ENCODE data around the gene SCFD2.
"Not testable (repeated sequence)": the region's sequence is repeated elsewhere in the genome, so short reads cannot be mapped to it uniquely, and the experiment has no call there.

The SCFD2 gene

GRCh38 chr4:52995360-52996030 lies 370.4 kb downstream of the SCFD2 start:
- no peak overlapping the region for H3K4me3 ChIP-seq (ENCODE audit: low read length)
- TF ChIP-seq CTCF (conservative IDR thresholded peaks at IDR 0.05; ENCODE audit: low read depth, low read length), result no peak
- DNase-seq (ENCODE audit: low read depth), result no peak

- H3K4me3 ChIP-seq (ENCODE audit: low read length), result no peak overlapping the region
- TF ChIP-seq CTCF (conservative IDR thresholded peaks at IDR 0.05; ENCODE audit: low read depth, low read length), result no peak
- DNase-seq (ENCODE audit: low read depth), result no peak
These were observed 371.3 kb downstream of the SCFD2 start for GRCh38 chr4:52994567-52994966.

GRCh38 chr4:52993771-52994170 lies 372.1 kb downstream of the SCFD2 start:
- no peak for TF ChIP-seq CTCF (conservative IDR thresholded peaks at IDR 0.05; ENCODE audit: low read depth, low read length)
- no peak overlapping the region for H3K4me3 ChIP-seq (ENCODE audit: low read length)
- no peak for DNase-seq (ENCODE audit: low read depth)

- DNase-seq (ENCODE audit: low read depth); H3K4me3 ChIP-seq (ENCODE audit: low read length): not testable (repeated sequence)
These were observed 373.3 kb downstream of the SCFD2 start for GRCh38 chr4:52992551-52992950.

GRCh38 chr4:52991472-52991871 lies 374.4 kb downstream of the SCFD2 start:
- TF ChIP-seq CTCF (conservative IDR thresholded peaks at IDR 0.05; ENCODE audit: low read depth, low read length), result no peak
- no peak for DNase-seq (ENCODE audit: low read depth)
- H3K4me3 ChIP-seq (ENCODE audit: low read length), result no peak overlapping the region

- no peak overlapping the region for H3K4me3 ChIP-seq (ENCODE audit: low read length)
- DNase-seq (ENCODE audit: low read depth), result no peak
- TF ChIP-seq CTCF (conservative IDR thresholded peaks at IDR 0.05; ENCODE audit: low read depth, low read length), result no peak
These were observed 375.2 kb downstream of the SCFD2 start for GRCh38 chr4:52990706-52991105.

- no peak for TF ChIP-seq CTCF (conservative IDR thresholded peaks at IDR 0.05; ENCODE audit: low read depth, low read length)
- no peak for DNase-seq (ENCODE audit: low read depth)
- H3K4me3 ChIP-seq (ENCODE audit: low read length), result no peak overlapping the region
These were observed 376.0 kb downstream of the SCFD2 start for GRCh38 chr4:52989865-52990264.

Measured in retinal pigment epithelial cell (primary cell).